ENCODE measurements around the gene AGO3.

The AGO3 gene

DNA sequence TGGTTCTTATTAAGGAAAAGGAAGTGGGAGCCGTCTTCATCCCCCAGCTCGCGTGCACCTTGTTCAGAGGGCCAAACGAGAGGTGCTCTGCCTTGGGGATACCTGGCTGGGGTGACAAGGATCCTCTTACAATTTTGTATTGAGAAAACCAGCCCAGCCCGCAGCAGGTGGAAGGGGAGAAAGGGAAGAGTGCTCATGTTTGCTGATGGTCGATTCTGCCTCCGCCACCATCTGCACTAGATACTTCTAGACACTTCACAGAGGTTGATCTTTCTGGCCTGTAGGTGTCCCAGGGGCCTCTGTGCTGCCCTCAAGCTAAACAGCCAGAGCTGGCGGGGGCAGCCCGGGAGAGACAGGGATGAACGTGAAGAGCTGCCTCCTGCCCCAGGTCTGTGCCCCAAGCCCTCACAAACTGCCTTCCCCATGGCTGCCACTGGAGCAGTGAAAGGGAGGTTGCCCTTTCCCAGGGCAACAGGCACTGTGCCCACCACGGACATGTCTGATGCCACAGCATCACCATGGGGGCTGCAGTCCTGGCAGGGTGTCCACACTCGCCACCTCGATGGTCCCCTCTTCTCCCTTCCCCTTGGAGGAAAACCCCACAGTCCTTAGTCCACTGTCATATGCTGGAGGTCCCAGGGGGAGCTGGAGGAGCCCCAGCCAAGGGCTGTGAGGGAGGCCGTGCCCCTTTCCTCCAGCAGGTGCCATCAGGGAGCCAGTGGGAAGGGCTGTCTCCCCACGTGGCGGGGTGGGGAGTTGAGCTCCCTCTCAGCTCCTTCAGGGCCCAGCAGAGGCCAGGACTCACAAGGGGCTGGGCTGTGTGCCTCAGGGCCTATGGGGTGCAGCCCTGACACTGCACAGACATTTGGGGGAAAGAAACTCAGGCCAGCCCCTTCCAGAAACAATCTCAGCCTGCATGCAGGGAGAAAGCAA is 165.9 kb downstream of the AGO3 start:
- Mint-ChIP-seq H3K27me3 (no peaks in the 10 kb centered on the region), H3K4me1 (no peaks in the 10 kb centered on the region), H3K27ac (no peak overlapping the region), H3K36me3 (ENCODE audit: low read depth) (peaks cover 11% of the 10 kb centered on the region), H3K4me3 (no peak overlapping the region), H3K9me3 (no peaks in the 10 kb centered on the region)
- no peak for ATAC-seq
- DNase-seq = no peak

DNA sequence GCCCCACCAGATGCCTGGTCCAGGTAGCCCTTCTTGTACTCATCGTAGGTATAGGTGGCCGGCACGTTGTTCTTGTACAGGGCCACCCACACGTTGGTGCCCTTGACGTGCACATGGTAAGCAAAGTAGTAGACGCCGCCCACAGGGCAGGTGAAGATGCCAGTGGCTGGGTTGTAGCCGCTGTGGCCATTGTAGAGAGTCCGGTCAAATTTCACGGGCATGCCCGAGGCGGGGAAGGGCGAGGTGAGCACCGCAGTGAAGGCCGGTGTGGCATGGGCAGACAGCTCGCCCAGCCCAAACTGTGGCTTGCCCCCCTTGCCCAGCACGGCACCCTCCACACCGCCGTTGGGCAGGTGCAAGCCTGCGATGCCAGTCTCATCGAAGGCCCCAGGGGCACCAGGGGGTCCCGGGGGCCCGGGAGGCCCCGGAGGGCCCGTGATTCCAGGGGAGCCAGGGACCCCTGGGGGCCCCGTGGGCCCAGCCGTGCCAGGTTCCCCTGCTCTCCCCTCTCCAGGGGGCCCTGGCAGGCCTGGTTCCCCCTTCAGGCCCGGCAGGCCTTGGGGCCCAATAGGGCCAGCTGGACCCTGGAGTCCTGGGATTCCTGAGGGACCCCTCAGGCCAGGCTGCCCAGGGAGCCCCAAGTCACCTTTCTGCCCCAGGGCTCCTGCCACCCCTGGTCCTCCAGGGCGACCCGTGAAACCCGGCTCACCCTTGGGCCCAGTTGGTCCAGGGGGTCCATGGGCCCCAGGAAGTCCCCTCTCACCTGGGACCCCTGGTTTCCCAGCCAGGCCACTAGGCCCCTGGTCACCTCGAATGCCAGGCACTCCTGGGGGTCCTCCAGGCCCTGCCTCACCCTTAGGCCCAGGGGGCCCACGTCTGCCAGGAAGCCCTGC is 167.0 kb downstream of the AGO3 start:
- Mint-ChIP-seq H3K27ac (no peak overlapping the region), H3K9me3 (no peaks in the 10 kb centered on the region), H3K4me3 (no peak overlapping the region), H3K36me3 (ENCODE audit: low read depth) (peaks cover 4% of the 10 kb centered on the region), H3K4me1 (no peaks in the 10 kb centered on the region), H3K27me3 (no peaks in the 10 kb centered on the region)
- DNase-seq (no peak), ATAC-seq (no peak)

DNA sequence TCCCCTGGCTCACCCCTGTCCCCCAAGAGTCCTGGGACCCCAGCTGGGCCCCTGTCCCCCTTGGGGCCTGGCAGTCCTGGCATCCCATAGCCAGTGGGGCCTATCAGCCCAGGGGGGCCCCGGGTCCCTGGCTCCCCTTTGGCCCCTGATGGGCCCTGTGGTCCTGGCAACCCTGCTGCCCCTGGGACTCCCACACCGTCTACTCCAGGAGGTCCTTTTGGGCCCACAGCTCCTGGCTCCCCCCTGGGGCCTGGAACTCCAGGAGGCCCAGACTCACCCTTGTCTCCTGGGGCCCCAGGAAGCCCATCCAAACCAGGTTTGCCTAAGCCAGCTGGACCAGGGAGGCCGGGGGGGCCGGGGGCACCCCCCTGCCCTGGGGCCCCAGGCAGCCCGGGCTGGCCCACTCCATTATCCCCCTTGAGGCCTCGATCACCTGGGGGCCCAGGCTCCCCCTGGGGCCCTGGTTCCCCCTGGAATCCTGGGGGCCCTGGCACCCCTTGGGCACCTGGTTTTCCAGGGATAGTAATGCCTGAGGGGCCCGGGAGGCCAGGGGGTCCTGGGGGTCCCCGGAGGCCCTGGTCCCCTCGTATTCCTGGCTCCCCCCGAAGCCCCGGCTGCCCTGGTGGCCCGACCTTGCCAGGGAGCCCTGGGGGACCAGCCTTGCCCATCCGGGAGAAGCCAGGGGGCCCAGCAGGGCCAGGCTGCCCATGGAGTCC is 167.9 kb downstream of the AGO3 start:
- ATAC-seq = no peak
- H3K4me1 Mint-ChIP-seq = no peaks in the 10 kb centered on the region
- DNase-seq = no peak
- H3K27me3 Mint-ChIP-seq = no peaks in the 10 kb centered on the region
- no peak overlapping the region for H3K4me3 Mint-ChIP-seq
- no peaks in the 10 kb centered on the region for H3K36me3 Mint-ChIP-seq (ENCODE audit: low read depth)
- no peak overlapping the region for H3K27ac Mint-ChIP-seq
- no peaks in the 10 kb centered on the region for H3K9me3 Mint-ChIP-seq

DNA sequence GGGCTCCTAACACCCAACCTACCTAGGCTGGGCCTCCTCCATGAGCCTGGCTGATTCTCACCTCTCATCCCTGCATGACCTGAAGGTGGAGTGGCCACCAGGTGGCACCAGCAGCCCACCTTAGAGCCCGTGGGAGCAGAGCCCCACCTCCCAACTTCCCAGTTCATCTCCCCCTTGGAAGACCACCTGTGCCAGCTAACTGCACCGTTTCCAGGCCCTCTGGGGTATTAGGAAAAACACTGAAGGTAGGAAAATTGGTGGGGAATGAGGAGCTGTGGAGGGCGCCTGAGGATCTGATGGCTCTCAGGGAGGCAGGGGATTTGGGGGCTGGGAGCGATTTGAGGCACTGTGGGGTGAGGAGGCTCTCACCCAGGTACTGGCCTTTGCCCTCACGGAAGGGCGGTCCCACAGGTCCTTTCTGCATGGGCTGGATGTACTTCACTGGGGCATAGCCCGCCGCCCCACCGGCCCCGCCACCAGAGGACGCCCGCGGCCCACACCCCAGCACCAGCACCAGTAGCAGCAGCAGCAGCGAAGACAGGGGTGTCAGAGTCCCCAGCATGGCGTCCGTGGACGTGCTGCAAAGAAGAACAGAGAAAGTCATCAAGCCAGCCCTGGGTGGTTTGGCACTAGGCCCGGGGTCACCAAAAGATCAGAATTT is 168.9 kb downstream of the AGO3 start:
- no peaks in the 10 kb centered on the region for H3K27me3 Mint-ChIP-seq
- H3K9me3 Mint-ChIP-seq = no peaks in the 10 kb centered on the region
- no peak overlapping the region for H3K27ac Mint-ChIP-seq
- peak; percentile 90 for ATAC-seq
- H3K4me3 Mint-ChIP-seq = no peak overlapping the region
- peak; percentile 85 for DNase-seq
- no peaks in the 10 kb centered on the region for H3K36me3 Mint-ChIP-seq (ENCODE audit: low read depth)
- H3K4me1 Mint-ChIP-seq = no peaks in the 10 kb centered on the region

DNA sequence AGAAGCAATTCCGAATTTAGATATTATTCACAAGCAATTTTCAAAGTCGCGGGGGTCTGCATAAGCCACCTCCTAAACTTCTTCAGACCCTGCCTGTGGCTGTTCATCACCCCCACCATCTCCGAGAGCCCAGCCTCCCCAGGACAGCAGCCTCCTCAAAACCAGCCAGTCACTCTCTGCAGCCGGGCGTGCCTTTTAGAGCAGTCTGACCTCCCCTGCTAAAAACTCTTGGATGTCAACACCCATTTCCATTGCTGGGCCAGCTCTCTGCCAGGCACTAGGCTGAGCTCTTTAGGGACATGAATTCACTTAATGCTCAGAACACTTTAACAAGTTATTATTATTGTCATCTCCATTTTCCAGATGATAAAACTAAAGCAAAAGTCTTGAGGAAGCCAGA is 169.5 kb downstream of the AGO3 start:
- Mint-ChIP-seq H3K27me3 (no peaks in the 10 kb centered on the region), H3K4me3 (no peak overlapping the region), H3K27ac (no peak overlapping the region), H3K9me3 (no peaks in the 10 kb centered on the region), H3K4me1 (no peaks in the 10 kb centered on the region), H3K36me3 (ENCODE audit: low read depth) (no peaks in the 10 kb centered on the region)
- no peak for ATAC-seq
- DNase-seq = no peak

DNA sequence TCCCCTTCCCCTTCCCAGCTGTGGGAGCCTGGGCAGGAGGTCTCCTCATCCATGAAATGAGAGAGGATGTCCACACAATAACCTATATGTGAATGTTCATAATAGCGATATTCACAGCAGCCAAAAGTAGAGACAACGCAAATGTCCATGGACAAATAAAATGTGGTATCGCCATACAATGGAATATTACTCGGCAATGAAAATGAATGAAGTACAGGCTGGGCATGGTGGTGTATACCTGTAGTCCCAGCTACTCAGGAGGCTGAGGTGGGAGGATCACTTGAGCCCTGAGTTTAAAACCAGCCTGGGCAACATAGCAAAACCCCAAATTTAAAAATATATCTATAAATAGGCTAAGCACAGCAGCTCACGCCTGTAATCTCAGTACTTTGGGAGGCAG is 170.6 kb downstream of the AGO3 start:
- ATAC-seq (no peak), DNase-seq (no peak)
- Mint-ChIP-seq H3K4me1 (no peaks in the 10 kb centered on the region), H3K27me3 (no peaks in the 10 kb centered on the region), H3K9me3 (no peaks in the 10 kb centered on the region), H3K4me3 (no peak overlapping the region), H3K36me3 (ENCODE audit: low read depth) (no peaks in the 10 kb centered on the region), H3K27ac (no peak overlapping the region)

DNA sequence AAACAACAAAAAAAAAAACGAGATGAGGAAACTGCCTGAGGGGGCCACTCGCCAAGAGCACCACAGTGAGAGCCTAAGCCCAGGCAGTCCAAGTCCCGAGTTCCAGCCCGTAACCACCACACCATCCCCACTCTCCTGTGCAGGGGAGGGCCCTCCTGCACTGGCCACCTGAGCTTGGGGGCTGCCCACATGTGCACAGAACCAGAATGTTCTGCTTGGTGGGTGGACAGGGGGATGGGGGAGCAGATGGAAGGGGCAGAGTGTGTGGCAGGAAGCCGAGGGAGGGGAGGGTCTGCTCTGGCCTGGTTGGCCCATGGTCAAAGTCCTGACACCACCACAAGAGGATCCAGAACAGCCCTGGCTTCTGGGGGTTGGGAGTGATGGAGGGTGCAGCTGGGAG is 175.4 kb downstream of the AGO3 start:
- Mint-ChIP-seq H3K36me3 (ENCODE audit: low read depth) (no peaks in the 10 kb centered on the region), H3K9me3 (no peaks in the 10 kb centered on the region), H3K4me1 (peaks cover 24% of the 10 kb centered on the region), H3K27ac (no peak overlapping the region), H3K27me3 (no peaks in the 10 kb centered on the region), H3K4me3 (no peak overlapping the region)
- ATAC-seq = no peak
- DNase-seq = no peak

DNA sequence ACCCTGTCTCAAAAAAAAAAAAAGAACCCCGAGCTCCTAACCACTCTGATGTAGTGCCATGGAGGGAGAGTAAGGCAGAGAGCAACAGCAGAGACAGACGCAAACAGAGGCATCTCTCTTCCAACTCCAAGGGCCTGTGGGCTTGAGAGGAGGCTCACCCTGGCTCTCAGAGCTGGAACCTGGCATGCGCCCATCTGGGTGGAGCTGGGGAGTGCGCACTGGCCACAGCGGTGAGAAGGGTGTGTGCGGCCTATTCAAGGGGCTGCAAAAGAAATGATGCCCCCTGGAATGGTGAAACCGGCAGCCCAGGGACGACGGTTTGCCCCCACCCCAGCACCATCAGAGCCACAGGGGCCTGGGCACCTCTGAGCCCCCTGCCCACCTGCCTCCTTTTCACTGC is 176.5 kb downstream of the AGO3 start:
- ATAC-seq (no peak), DNase-seq (no peak)
- Mint-ChIP-seq H3K36me3 (ENCODE audit: low read depth) (no peaks in the 10 kb centered on the region), H3K9me3 (no peaks in the 10 kb centered on the region), H3K4me1 (peaks cover 28% of the 10 kb centered on the region), H3K4me3 (no peak overlapping the region), H3K27ac (no peak overlapping the region), H3K27me3 (no peaks in the 10 kb centered on the region)

DNA sequence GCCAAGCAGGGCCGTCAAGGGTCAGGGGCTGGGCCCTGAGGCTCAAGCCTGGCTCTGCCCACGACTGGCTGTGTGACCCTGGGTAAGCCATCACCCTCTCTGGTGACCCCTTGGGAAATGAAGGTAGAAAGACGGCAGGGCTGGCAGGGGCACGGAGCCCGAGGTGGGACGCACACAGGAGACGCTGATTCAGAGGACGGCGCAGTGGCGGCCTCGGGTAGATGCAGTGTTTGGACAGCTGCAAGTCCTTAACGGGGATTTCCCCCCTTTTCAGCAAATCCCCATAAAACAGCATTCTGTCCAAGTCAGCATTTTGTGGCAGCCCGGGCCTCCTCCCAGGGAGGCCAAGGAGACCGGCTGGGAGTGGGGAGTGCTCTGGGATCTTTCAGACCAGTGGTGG is 177.4 kb downstream of the AGO3 start:
- no peaks in the 10 kb centered on the region for H3K27me3 Mint-ChIP-seq
- H3K36me3 Mint-ChIP-seq (ENCODE audit: low read depth) = no peaks in the 10 kb centered on the region
- no peaks in the 10 kb centered on the region for H3K9me3 Mint-ChIP-seq
- no peak overlapping the region for H3K4me3 Mint-ChIP-seq
- DNase-seq (no peak), ATAC-seq (no peak)
- H3K4me1 Mint-ChIP-seq = peaks cover 28% of the 10 kb centered on the region
- no peak overlapping the region for H3K27ac Mint-ChIP-seq

DNA sequence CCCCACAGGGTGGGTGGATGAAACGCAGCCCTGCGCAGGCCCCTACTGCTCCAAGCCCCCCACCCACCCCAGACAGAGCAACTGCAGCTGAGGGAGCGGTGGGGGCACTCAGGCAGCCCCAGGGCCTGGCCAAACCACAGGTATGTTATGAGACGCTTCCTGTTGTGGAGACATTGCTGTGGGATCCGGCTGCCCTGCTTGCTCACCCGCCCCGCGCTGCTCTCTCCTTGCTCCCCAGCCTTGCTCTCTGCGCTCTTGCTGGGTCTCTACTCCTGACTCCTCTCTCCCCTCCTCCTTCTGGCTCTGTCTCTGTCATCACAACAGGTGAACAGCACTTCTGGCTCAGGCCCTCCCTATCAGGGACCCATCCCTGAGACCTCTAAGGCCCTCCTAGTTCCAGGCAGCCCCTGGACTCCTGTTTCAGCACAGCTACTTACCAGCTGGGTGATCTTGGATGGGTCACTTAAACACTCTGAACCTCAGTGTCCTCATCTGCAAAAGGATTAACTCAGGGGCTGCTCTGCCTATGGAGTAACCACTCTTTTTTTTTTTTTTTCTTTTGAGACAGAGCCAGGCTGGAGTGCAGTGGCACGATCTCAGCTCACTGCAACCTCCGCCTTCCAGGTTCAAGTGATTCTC is 178.3 kb downstream of the AGO3 start:
- ATAC-seq (peak; percentile 83), DNase-seq (peak; percentile 41)
- Mint-ChIP-seq H3K36me3 (ENCODE audit: low read depth) (no peaks in the 10 kb centered on the region), H3K4me3 (no peak overlapping the region), H3K9me3 (no peaks in the 10 kb centered on the region), H3K4me1 (peaks cover 28% of the 10 kb centered on the region), H3K27me3 (no peaks in the 10 kb centered on the region), H3K27ac (peak overlapping the region; percentile 32)

DNA sequence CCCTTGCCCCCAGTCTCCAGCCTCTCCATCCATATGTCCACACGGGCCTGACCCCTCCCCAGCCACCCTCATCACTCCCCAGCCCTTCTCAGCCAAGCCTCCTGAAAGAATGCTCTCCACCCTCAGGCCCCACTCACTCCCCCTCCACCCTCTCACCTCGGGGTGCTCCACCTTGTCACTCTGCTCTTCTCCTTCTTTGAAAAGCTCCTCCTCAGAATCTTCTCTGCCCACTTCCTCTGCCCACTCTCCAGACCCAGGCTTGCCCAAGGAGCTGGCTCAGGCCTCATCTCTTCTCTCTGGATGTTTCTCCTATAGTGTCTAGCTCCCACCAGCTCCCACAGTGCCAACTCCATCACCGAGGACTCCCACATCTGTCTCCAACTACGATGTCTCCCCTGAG is 180.2 kb downstream of the AGO3 start:
- DNase-seq (no peak), ATAC-seq (no peak)
- H3K36me3 Mint-ChIP-seq (ENCODE audit: low read depth) = no peaks in the 10 kb centered on the region
- H3K4me1 Mint-ChIP-seq = peaks cover 28% of the 10 kb centered on the region
- no peak overlapping the region for H3K27ac Mint-ChIP-seq
- no peak overlapping the region for H3K4me3 Mint-ChIP-seq
- no peaks in the 10 kb centered on the region for H3K9me3 Mint-ChIP-seq
- H3K27me3 Mint-ChIP-seq = no peaks in the 10 kb centered on the region

DNA sequence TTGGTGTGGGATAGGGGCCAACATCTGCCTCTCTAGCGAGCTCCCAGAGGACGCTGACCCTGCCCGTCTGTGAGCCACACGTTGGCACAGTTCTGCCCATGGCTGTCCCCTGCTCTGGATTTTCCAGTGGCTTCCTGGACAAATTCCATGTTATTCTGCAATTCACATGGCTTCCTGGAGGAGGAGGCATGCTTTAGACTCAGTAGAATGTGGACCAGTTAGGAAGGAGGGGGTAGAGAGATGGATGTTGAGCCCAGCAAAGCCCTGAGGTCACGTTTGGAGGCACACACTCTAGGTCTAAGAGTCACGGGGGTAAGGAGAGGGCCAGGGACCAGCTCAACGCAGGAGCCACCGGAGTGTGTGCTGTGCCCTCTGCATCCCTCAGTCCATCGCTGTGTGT is 181.9 kb downstream of the AGO3 start:
- Mint-ChIP-seq H3K27ac (no peak overlapping the region), H3K4me3 (no peak overlapping the region), H3K36me3 (ENCODE audit: low read depth) (no peaks in the 10 kb centered on the region), H3K4me1 (peaks cover 28% of the 10 kb centered on the region), H3K27me3 (no peaks in the 10 kb centered on the region), H3K9me3 (no peaks in the 10 kb centered on the region)
- no peak for DNase-seq
- ATAC-seq = no peak

DNA sequence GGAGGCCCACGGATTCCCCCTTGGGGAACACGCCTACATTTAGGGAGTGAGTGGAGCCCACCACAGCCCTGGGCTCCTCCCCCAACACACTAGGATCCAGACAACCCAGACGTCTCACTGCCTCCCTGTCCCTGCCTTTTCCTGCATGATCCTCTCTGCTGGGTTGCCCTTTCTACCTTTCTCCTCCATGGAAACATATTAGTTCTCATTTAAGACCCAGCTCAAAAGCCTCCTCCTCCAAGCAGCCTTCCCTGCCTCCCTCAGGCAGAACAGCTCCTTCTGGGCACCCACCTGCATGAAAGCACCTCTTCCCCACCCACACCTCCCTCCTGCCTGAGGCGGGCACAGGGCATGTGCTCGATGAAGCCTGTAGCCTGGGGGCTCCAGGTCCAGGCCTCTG is 183.5 kb downstream of the AGO3 start:
- no peak overlapping the region for H3K4me3 Mint-ChIP-seq
- H3K27me3 Mint-ChIP-seq = no peaks in the 10 kb centered on the region
- peaks cover 17% of the 10 kb centered on the region for H3K4me1 Mint-ChIP-seq
- no peak overlapping the region for H3K27ac Mint-ChIP-seq
- no peak for DNase-seq
- no peak for ATAC-seq
- no peaks in the 10 kb centered on the region for H3K9me3 Mint-ChIP-seq
- H3K36me3 Mint-ChIP-seq (ENCODE audit: low read depth) = no peaks in the 10 kb centered on the region

DNA sequence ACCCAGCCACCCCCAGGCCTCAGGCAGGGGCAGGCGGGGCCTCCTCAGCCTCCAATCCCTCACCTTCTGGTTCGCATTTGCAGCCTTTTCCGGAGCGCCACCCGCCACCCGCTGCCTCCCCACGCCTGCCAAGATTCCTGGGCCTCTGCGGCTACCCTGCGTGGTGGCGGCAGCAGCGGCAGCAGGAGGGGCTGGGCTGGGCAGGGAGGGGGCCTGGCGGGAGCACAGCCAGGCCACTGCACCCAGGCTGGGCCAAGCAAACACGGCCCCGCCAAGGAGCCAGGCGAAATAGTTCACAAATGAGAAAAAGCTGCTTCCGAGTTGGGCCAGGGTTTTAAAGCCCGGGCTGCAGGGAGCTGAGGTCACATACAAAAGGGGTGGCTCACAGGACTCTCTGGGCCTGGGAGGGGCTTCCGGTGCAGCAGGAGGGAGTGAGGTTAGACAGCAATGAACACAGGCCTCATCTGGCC is 184.3 kb downstream of the AGO3 start:
- ATAC-seq (no peak), DNase-seq (no peak)
- no peak overlapping the region for H3K4me3 Mint-ChIP-seq
- H3K9me3 Mint-ChIP-seq = no peaks in the 10 kb centered on the region
- H3K27me3 Mint-ChIP-seq = no peaks in the 10 kb centered on the region
- peaks cover 11% of the 10 kb centered on the region for H3K4me1 Mint-ChIP-seq
- H3K36me3 Mint-ChIP-seq (ENCODE audit: low read depth) = no peaks in the 10 kb centered on the region
- no peak overlapping the region for H3K27ac Mint-ChIP-seq
